Measurements from ENCODE around the gene RERE.

The RERE gene

DNA sequence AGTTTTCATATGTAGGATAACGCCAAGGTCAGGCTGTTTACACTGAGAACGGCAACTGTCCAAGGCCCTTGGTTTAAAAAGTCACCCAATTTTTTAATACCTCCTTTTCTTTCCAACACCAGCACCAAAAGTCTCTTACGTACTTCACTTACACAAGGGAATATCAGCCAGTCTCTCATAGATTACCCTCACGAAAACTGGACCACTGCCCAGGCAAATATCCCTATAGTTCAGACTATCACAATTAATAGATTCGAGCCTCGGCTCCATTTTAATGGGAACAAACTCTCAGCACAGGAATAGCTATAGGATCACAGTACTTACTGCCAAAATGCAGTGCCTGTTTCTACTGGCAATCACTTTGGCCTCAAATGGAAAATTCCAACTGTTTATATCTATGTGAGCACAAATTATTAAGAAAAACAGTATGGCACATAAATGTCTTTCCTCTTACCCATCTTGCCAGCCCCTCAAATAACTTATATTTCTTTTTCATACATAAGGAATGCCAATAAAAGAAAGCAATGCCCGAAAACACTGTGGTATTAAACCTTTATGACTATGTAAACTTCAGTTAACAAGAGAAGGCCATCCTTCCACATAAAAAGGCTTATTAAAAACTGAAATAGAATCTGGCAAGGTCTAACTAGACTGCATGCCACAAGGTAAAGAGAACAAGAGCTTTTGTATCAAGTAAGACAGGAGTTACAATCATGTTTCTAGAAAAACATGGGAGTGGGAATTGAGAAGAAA lies 401.7 kb downstream of the RERE start:
- DNase-seq: no peak

- no peak for DNase-seq
These were observed 405.1 kb downstream of the RERE start for GRCh38 chr1:8412183-8412831.

DNA sequence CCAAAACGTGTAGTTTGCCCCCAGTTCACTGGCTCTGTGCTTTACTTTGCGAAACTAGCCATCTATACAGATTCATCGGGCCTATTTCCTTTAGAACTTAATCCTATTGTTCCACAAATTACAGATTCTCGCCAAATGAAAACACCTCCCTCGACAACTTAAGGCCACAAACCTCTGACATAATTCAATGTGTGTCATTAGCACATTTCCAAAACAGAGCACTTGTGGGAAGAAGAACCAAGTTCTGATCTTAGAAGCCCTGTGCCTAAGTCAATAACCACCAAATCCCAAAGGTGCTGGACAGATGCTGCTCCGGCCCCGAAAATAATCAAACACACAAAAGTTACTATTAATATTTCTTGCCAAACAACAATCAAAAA lies 405.6 kb downstream of the RERE start:
- DNase-seq: no peak

GRCh38 chr1:8410791-8411190 lies 406.6 kb downstream of the RERE start:
- no peak for DNase-seq

DNA sequence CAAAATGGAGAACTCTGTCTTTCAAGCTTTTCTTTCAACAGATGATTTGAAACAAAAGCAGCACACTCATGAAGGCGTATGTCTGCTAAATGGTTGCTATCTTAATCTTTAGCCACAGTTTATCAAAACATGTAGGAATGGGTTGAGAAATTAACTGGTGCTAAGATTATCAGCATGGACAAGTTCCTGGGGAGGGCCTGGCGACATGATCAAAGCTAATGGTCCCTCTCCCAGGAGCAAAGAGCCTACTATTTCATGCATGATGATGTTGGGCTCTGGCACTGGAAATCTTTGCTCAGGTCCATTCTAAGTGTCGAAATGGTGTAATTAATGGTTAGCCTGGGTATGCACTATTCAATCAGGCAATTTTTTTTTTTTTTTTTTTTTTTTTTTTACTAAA lies 407.8 kb downstream of the RERE start:
- DNase-seq: no peak

DNA sequence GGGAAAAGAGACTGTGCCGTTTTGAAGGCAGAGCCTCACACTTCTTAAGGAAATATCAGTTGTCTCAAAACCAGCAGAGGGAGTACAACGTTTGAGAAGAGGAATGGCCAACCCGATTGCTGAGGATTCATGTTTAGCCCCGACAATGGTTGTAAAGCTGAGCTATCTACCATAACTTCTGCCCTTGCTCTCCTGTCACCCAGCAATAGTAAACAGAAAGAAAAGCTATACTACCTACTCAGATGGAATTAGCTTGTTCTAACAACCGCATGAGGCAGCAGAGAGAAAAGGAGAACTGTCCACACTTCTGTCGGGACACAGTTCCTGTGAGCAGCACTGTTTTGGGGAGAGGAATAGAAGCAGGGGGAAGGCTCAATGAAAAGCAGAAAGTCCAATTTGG lies 408.3 kb downstream of the RERE start:
- DNase-seq: no peak

GRCh38 chr1:8408151-8408839 lies 409.1 kb downstream of the RERE start:
- no peak for DNase-seq

DNA sequence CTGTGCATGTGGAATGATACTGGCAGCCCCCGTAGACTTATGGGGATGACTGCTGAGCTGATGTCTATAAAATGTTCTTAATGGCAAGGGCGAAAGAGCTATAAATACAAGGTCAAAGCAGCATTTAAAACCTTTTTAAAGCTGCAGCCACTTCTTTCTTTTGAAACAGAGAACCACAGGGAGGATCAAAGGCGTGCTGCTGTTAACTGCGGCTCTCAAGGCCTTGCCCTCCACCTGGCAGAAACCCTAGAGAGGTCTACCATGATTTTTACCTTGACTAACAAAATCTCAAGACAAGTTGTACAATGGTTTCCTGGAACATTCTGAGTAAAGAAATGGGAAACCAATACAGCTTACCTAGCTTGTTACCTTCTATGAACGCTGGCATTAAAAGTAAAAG lies 409.8 kb downstream of the RERE start:
- DNase-seq: no peak

GRCh38 chr1:8406960-8407359 lies 410.5 kb downstream of the RERE start:
- DNase-seq: no peak

DNA sequence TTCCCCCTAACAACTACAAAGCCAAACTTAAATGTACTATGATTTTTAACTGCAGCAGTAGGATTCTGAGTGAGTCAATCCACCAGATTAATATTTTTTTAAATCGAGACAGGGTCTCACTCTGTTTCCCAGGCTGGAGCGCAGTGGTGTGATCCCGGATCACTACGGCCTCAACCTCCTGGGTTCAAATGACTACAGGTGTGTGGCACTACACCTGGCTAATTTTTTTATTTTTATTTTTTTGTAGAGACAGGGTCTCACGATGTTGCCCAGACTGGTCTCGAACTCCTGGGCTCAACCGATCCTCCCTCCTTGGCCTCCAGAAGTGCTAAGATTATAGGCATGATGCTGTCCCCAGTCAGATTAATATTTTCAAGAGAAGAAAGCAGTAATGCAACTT lies 411.4 kb downstream of the RERE start:
- DNase-seq: no peak

- no peak for DNase-seq
These were observed 412.7 kb downstream of the RERE start for GRCh38 chr1:8404460-8405370.

DNA sequence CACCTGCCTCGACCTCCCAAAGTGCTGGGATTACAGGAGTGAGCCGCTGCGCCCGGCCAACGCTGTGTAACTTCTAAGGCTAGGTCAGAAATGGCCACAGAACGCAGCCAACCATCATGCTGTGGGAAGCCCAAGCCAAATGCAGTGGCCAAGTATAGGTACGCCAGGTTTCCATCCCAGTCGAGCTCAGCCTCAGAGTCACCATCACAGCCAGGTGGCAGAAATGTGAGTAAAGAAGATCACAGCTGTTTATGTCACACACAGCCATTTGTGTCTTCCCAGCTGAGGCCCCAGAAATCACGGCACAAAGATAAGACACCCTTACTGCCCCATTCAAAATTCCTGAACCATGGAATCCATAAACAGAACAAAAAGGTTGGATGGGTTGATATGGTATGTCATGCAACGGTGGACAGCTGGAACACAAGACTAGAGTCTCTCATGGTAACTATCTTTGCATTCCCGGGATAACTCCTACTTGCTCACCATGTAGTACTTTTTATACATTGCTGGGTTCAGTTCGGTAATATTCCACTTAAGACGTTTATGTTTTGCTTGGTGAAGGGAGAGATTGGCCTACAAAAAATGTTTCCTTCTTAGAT lies 415.2 kb downstream of the RERE start:
- DNase-seq: no peak

DNA sequence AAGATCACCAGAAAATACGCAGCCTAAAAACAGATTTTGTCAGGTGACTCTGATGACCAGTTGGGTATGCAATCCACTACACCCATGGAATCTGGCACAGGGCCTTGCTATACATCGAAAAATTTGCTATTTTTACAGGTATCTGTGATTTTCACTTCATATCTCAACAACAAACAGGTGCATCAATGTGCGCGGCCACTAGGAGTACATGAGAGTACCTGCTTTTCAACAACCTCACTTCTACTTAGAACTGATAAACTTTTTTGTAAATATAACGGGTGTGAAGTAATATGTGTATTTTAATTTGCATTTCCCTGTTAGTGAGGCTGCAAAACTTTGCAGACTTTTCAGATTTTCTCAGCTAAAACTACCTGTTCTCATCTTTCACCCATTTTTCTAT lies 418.8 kb downstream of the RERE start:
- DNase-seq: no peak

- no peak for DNase-seq
These were observed 419.4 kb downstream of the RERE start for GRCh38 chr1:8398086-8398485.

DNA sequence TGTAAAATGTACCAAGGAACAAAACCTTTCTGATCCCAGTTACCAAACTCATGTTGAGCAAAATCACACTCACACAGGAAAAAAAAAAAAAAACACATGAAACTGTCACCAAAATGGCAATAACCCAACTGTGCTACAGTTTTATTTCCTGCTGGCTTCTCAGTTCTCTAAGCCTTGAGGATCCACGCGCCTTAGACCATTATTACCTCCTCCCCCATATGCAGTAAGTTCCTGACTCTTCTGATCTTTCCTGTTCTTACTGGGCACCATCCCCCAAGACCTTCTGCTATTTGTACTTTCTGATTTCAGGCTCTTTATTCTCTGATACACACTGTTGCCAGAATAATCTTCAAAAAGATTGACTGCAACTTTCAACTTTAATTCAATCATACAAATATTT lies 419.9 kb downstream of the RERE start:
- no peak for DNase-seq

GRCh38 chr1:8396786-8397406 lies 420.5 kb downstream of the RERE start:
- no peak for DNase-seq

GRCh38 chr1:8396083-8396785 lies 421.2 kb downstream of the RERE start:
- DNase-seq: no peak

GRCh38 chr1:8395433-8395866 lies 422.0 kb downstream of the RERE start:
- DNase-seq: no peak

- no peak for DNase-seq
These were observed 422.8 kb downstream of the RERE start for GRCh38 chr1:8394456-8395321.

DNA sequence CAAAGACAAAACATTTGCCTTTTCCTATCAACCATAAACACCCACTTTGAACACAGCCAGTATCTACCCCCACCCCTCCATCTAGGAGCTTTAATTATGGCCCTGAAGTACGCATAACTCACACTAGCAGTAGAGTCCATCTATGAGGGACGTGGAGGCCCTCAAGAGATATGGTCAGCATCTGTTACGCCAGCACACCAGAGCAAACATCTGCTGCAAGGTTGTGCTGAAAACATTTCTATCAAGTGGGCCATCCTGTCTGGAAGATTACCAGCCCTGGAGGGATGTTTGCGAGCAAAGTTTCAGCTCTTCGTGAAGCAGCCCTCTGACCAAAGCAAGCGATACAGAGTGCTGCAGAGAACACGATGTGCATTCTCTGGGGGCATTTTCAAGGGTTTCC lies 424.9 kb downstream of the RERE start:
- no peak for DNase-seq

DNA sequence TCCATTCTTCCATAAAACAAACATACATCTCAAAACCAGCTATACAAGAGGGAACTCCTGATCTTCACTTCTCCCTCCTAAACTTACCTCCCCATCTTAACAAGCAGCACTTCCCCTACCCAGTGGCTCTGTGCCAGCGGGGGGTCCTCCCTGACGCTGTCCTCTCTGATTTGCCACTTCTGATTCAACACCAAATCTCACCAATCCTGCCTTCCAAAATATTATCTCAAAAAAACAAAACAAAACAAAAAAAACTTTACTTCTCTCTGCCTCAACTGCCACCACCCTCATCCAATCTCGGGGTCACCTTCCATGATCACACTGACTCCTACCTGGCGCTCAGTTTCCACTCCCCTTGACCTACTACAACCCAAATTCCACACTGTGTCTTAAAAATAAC lies 426.7 kb downstream of the RERE start:
- no peak for DNase-seq
